ENCODE data around the gene ADGRF4.

DNA sequence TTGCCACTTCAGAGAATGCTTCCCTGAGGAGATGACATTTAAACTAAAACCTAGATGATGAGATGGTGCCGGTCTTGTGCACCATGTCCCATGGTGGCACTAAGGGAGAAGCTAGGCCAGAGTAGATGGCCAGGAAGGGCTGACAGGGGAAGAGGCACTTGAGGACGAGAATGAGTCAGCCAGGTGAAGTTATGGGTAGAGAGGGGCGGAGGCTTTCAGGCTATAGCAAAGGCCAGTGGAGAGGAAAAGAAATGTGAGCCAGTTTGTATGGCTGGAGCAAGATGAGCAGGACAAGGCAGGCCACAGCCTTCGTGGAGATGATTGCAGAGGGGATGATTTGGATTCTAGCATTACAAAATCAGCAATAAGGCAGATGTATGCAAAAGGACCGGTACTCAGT is 44.7 kb upstream of the ADGRF4 start:
- TF ChIP-seq CTCF (IDR thresholded peaks at IDR 0.05; ENCODE audit: borderline replicate concordance, extremely low read depth, low read length, poor library complexity, severe bottlenecking) (no peak), EZH2 (IDR thresholded peaks at IDR 0.05; ENCODE audit: borderline replicate concordance, low read depth, low read length, severe bottlenecking) (no peak)
